GM20000 (cell line): ENCODE data around the gene BRMS1L.

Experiments
- DNase-seq: peaks from one replicate; pipeline ENCODE4 v3.0.0; 2012; ENCODE audit warnings: low spot score
- CTCF ChIP-seq: IDR thresholded peaks from 2 replicates; pipeline ENCODE4 v1.5.1; 2012; ENCODE audit warnings: mild to moderate bottlenecking, control low read depth; ENCODE audit errors: extremely low read depth, missing control alignments

The BRMS1L gene

GRCh38 chr14:35878272-35879150 is 52.4 kb downstream of the BRMS1L start:
- no peak for DNase-seq
- no peak for TF ChIP-seq CTCF

GRCh38 chr14:35879151-35879648 is 53.1 kb downstream of the BRMS1L start:
- DNase-seq: no peak
- TF ChIP-seq CTCF: no peak

GRCh38 chr14:35879654-35880249 is 53.6 kb downstream of the BRMS1L start:
- TF ChIP-seq CTCF: peak; percentile 20
- peak; percentile 51 for DNase-seq

GRCh38 chr14:35881280-35881679 is 55.1 kb downstream of the BRMS1L start:
- DNase-seq: no peak
- TF ChIP-seq CTCF: no peak

- peak; percentile 37 for TF ChIP-seq CTCF
- DNase-seq: peak; percentile 30
These were observed 57.6 kb downstream of the BRMS1L start for GRCh38 chr14:35883677-35884293.

GRCh38 chr14:35890308-35890707 is 64.2 kb downstream of the BRMS1L start:
- TF ChIP-seq CTCF: no peak
- no peak for DNase-seq

- no peak for DNase-seq
- TF ChIP-seq CTCF: no peak
These were observed 69.1 kb downstream of the BRMS1L start for GRCh38 chr14:35895256-35895655.
